T-helper 17 cell (primary cell): ENCODE results near the gene MED13L. TPM values are rescaled to one million over a fixed set of nuclear protein-coding genes. Genes with fewer than 3 reads are reported as not detected.
"Not testable (repeated sequence)": the region's sequence is repeated elsewhere in the genome, so short reads cannot be mapped to it uniquely, and the experiment has no call there.

Experiments used
- ATAC-seq: fragments of 150-1000 bp; cut with Tn5 transposase; 2 replicates; pipeline ENCODE4 v1.10.0; 2021; ENCODE audit warnings: mild to moderate bottlenecking, moderate library complexity
- DNase-seq, 3 donors: peaks; one replicate each; pipeline versions ENCODE4 v3.0.0 to v3.0.0-alpha.2; 2020 to 2021
- H3K9me3 ChIP-seq: one replicate; pipeline ENCODE4 v1.7.0; 2013; ENCODE audit warnings: low read length, mild to moderate bottlenecking; ENCODE audit not compliant: control insufficient read depth, poor library complexity, severe bottlenecking
- H3K27ac Mint-ChIP-seq: one replicate; pipeline ENCODE4 v1.8.0; 2022; ENCODE audit warnings: mild to moderate bottlenecking, moderate library complexity, mixed read lengths
- H3K27me3 Mint-ChIP-seq: one replicate; pipeline ENCODE4 v1.8.0; 2022; ENCODE audit warnings: mixed read lengths
- H3K36me3 Mint-ChIP-seq: one replicate; pipeline ENCODE4 v1.8.0; 2022; ENCODE audit warnings: low read depth, mixed read lengths
- H3K4me1 Mint-ChIP-seq: one replicate; pipeline ENCODE4 v1.8.0; 2022; ENCODE audit warnings: mild to moderate bottlenecking, mixed read lengths
- H3K4me3 Mint-ChIP-seq: one replicate; pipeline ENCODE4 v1.8.0; 2022; ENCODE audit warnings: mild to moderate bottlenecking, moderate library complexity, mixed read lengths
- total RNA-seq, 4 donors: library from RNA in 2 of 4; stranded (reverse) in 2 of 4; gene quantifications; one replicate each; pipeline ENCODE4 v1.2.3 and lab custom pipeline; 2022 to 2026

MED13L gene
- total RNA-seq, 2 donors from 2014 or later = 184 to 193 TPM

DNA sequence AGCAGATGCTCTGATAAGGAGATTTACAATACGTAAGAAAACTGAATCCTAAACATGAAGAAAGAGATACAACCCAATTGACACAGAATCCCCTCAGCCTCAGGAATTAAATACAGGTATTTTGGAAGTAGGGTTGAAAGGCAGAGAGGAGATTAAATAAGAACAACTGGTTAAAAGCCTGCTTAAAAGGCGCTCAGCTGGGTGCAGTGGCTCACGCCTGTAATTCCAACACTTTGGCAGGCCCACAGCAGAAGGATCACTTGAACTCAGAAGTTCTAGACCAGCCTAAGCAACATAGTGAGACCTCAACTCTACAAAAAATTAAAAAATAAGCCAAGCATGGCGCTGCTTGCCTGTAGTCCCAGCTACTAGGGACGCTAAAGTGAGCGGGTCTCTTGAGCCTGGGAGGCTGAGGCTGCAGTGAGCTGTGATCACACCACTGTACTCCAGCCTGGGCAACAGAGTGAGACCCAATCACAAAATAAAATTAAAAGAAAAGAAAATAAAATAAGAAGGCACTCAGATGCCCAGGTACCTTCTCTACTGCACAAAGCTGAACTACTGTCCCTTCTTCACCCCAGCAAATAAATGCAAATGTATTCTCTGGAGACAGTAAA lies 32.9 kb downstream of the MED13L start:
- H3K36me3 Mint-ChIP-seq = peaks cover 2% of the 10 kb centered on the region
- H3K27ac Mint-ChIP-seq = peak overlapping the region; percentile 77
- H3K9me3 ChIP-seq = no peaks in the 10 kb centered on the region
- peaks cover 57% of the 10 kb centered on the region for H3K4me1 Mint-ChIP-seq
- no peaks in the 10 kb centered on the region for H3K27me3 Mint-ChIP-seq
- no peak for DNase-seq
- peak overlapping the region; percentile 12 for H3K4me3 Mint-ChIP-seq
- ATAC-seq = no peak

DNA sequence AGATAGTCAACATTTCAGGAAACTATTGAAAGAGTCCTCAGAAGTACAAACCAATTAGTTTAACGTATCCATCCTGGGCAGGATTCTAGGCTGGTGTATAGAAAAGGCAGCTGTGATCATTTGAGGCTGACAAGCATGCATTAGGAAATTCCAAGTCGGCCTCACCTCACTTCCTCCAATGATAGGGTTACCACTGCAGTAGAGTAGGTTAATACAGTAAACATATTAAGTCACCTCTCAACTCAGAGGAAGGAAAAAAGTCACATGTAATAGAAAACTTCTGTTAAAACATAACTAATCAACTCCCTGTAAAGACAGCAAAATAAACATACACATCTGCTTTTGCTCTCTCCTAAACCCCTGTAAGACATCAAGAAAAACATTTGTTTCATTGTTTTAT lies 33.5 kb downstream of the MED13L start:
- no peaks in the 10 kb centered on the region for H3K9me3 ChIP-seq
- H3K27me3 Mint-ChIP-seq = no peaks in the 10 kb centered on the region
- peaks cover 54% of the 10 kb centered on the region for H3K4me1 Mint-ChIP-seq
- ATAC-seq = peak; percentile 69
- H3K36me3 Mint-ChIP-seq = no peaks in the 10 kb centered on the region
- H3K27ac Mint-ChIP-seq = peak overlapping the region; percentile 77
- no peak overlapping the region for H3K4me3 Mint-ChIP-seq
- DNase-seq = no peak

DNA sequence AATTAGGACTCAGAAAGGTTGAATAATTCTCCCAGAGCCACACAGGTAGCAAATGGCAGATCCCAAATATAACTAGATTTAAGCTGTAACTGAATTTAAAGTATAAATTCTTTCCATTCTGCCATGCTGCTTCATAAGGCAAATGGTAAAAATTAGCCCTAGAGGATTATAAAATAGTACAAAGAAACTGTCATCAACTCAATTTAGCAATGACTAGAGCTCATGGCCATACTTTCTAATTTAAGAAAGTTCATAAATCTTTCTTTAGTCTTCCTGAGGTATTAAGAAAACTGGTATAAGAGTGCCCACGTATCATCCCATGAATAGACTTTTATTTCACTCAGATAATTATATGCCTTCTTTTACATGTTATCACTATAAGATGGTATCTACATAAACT lies 34.8 kb downstream of the MED13L start:
- Mint-ChIP-seq H3K4me1 (peaks cover 44% of the 10 kb centered on the region), H3K27ac (peak overlapping the region; percentile 34), H3K4me3 (no peak overlapping the region), H3K27me3 (no peaks in the 10 kb centered on the region), H3K36me3 (no peaks in the 10 kb centered on the region)
- ATAC-seq = no peak
- H3K9me3 ChIP-seq = no peaks in the 10 kb centered on the region
- no peak for DNase-seq

- H3K4me1 Mint-ChIP-seq = peaks cover 43% of the 10 kb centered on the region
- H3K4me3 Mint-ChIP-seq = no peak overlapping the region
- H3K36me3 Mint-ChIP-seq = no peaks in the 10 kb centered on the region
- ATAC-seq (no peak), DNase-seq (no peak)
- H3K9me3 ChIP-seq = no peaks in the 10 kb centered on the region
- no peaks in the 10 kb centered on the region for H3K27me3 Mint-ChIP-seq
- no peak overlapping the region for H3K27ac Mint-ChIP-seq
These were observed 36.2 kb downstream of the MED13L start for GRCh38 chr12:116241157-116241759.

DNA sequence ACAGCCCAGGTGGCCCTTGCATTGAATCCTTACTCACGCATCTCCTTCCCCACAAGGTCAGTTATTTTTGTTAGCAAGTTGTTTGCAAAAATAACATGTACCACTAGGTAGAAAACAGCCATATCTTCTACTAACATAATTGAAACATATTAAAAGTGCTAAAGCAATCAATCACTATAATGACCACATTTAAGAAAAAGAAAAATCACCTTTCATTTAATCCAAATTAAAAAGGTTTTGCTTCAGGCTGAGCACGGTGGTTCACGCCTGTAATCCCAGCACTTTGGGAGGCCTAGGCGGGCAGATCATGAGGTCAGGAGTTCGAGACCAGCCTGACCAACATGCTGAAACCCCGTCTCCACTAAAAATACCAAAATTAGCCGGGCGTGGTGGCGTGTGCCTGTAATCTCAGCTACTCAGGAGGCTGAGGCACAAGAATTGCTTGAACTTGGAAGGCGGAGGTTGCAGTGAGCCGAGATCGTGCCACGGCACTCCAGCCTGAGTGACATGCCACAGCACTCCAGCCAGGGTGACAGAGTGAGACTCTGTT lies 38.8 kb downstream of the MED13L start:
- not testable (repeated sequence) for H3K27me3 Mint-ChIP-seq, H3K27ac Mint-ChIP-seq, H3K36me3 Mint-ChIP-seq, DNase-seq, H3K4me3 Mint-ChIP-seq, ATAC-seq, H3K9me3 ChIP-seq
- H3K4me1 Mint-ChIP-seq = peaks cover 25% of the 10 kb centered on the region

DNA sequence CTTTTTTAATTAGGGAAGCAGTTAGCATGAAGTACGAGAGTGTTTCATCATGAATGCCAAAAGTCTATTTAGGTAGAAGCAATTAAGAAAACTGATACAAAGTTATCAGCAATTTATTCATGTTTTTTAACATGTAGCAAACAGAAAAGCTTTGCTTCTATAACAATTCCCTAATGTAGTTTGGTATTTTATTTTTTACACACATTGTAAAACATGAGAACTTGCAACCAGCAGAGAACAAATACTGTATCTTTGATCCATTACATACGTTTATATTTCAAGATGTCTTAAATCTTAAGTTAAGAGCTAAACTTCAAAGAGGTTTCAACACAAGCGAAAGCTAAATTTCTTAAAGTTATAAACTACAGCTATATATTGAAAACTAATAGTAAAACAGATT lies 39.3 kb downstream of the MED13L start:
- Mint-ChIP-seq H3K4me3 (no peak overlapping the region), H3K27me3 (no peaks in the 10 kb centered on the region), H3K36me3 (no peaks in the 10 kb centered on the region), H3K4me1 (peaks cover 23% of the 10 kb centered on the region), H3K27ac (no peak overlapping the region)
- ATAC-seq = no peak
- H3K9me3 ChIP-seq = no peaks in the 10 kb centered on the region
- no peak for DNase-seq

DNA sequence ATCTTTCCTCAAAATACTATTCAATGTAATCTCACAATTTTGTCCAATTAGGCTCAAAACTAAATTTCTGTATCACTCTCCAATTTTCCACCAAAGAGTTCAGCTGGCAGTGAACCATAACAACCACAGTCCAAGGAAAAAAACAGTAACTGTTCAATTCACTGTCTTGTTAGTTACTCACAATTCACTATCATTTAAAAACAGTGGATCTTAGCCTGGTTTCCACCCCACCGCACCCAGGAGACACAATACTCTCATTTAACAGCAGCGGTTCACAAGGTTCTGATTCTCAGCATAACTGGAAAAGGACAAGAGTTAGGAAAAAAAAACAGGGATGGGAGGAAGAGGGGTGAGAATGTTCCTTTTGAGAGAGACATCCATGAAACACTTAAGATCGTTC lies 40.5 kb downstream of the MED13L start:
- no peak for ATAC-seq
- Mint-ChIP-seq H3K4me3 (no peak overlapping the region), H3K27me3 (no peaks in the 10 kb centered on the region), H3K27ac (peak overlapping the region; percentile 76), H3K4me1 (peaks cover 25% of the 10 kb centered on the region), H3K36me3 (no peaks in the 10 kb centered on the region)
- no peak for DNase-seq
- H3K9me3 ChIP-seq = no peaks in the 10 kb centered on the region

GRCh38 chr12:116236148-116236731 lies 41.3 kb downstream of the MED13L start:
- Mint-ChIP-seq H3K27me3 (no peaks in the 10 kb centered on the region), H3K36me3 (no peaks in the 10 kb centered on the region), H3K4me1 (peaks cover 27% of the 10 kb centered on the region), H3K4me3 (no peak overlapping the region), H3K27ac (peak overlapping the region; percentile 76)
- no peaks in the 10 kb centered on the region for H3K9me3 ChIP-seq
- DNase-seq (no peak), ATAC-seq (peak; percentile 85)

- H3K4me3 Mint-ChIP-seq, H3K36me3 Mint-ChIP-seq, ATAC-seq, H3K27me3 Mint-ChIP-seq, H3K9me3 ChIP-seq, DNase-seq, H3K27ac Mint-ChIP-seq: not testable (repeated sequence)
- peaks cover 19% of the 10 kb centered on the region for H3K4me1 Mint-ChIP-seq
These were observed 43.3 kb downstream of the MED13L start for GRCh38 chr12:116234148-116234547.

GRCh38 chr12:116233669-116234068 lies 43.8 kb downstream of the MED13L start:
- H3K9me3 ChIP-seq = no peaks in the 10 kb centered on the region
- Mint-ChIP-seq H3K4me3 (no peak overlapping the region), H3K27me3 (no peaks in the 10 kb centered on the region), H3K36me3 (no peaks in the 10 kb centered on the region), H3K27ac (no peak overlapping the region), H3K4me1 (peaks cover 19% of the 10 kb centered on the region)
- DNase-seq (no peak), ATAC-seq (no peak)

GRCh38 chr12:116227811-116228210 lies 49.7 kb downstream of the MED13L start:
- H3K27ac Mint-ChIP-seq = no peak overlapping the region
- no peaks in the 10 kb centered on the region for H3K27me3 Mint-ChIP-seq
- DNase-seq = no peak
- ATAC-seq = no peak
- peaks cover 19% of the 10 kb centered on the region for H3K4me1 Mint-ChIP-seq
- H3K9me3 ChIP-seq = no peaks in the 10 kb centered on the region
- peaks cover 4% of the 10 kb centered on the region for H3K36me3 Mint-ChIP-seq
- H3K4me3 Mint-ChIP-seq = no peak overlapping the region

- Mint-ChIP-seq H3K27ac (no peak overlapping the region), H3K4me3 (no peak overlapping the region), H3K27me3 (no peaks in the 10 kb centered on the region), H3K4me1 (peaks cover 20% of the 10 kb centered on the region), H3K36me3 (peaks cover 4% of the 10 kb centered on the region)
- no peak for ATAC-seq
- H3K9me3 ChIP-seq = no peaks in the 10 kb centered on the region
- DNase-seq = no peak
These were observed 51.5 kb downstream of the MED13L start for GRCh38 chr12:116226026-116226425.

GRCh38 chr12:116222358-116222757 lies 55.1 kb downstream of the MED13L start:
- Mint-ChIP-seq H3K36me3 (peaks cover 4% of the 10 kb centered on the region), H3K27ac (no peak overlapping the region), H3K4me3 (no peak overlapping the region), H3K4me1 (peaks cover 30% of the 10 kb centered on the region), H3K27me3 (no peaks in the 10 kb centered on the region)
- ATAC-seq = no peak
- H3K9me3 ChIP-seq = no peaks in the 10 kb centered on the region
- no peak for DNase-seq
